ENCODE measurements around the gene CYP4B1. TPM values are rescaled to one million over a fixed set of nuclear protein-coding genes. Genes with fewer than 3 reads are reported as not detected.

The CYP4B1 gene
- total RNA-seq, 1 experiment from 2014 or later = 0.24 TPM

DNA sequence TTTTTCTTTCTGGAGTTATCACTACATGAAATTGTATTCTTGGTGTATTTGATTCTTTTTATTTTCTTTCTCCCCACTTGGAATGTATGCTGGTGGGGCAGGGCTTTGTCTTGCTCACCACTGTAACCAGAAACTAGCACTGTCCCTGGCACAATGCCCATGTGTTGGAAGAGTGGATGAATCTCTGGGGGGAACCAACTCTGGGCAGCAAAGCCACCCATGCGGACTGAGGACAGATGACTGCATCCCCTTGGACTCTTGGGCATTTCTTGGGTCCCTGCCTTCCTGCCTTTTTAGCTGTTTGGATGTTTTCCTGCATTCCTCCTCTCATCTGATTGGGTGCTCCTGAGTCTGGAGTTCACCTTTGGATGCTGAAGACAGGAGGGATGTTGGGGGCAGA lies 6.1 kb downstream of the CYP4B1 start:
- ATAC-seq (no peak), DNase-seq (ENCODE audit: low spot score) (no peak)
- no peak overlapping the region for H3K27ac Mint-ChIP-seq
- POLR2A ChIA-PET = no interaction called here
- peaks cover 5% of the 10 kb centered on the region for H3K36me3 Mint-ChIP-seq
- CTCF ChIA-PET = no interaction called here
- H3K4me1 Mint-ChIP-seq = peaks cover 6% of the 10 kb centered on the region
- peaks cover 13% of the 10 kb centered on the region for H3K9me3 Mint-ChIP-seq
- peaks cover 25% of the 10 kb centered on the region for H3K27me3 Mint-ChIP-seq (ENCODE audit: low read depth)
- no peak overlapping the region for H3K4me3 Mint-ChIP-seq
- TF ChIP-seq, protein P1, sequence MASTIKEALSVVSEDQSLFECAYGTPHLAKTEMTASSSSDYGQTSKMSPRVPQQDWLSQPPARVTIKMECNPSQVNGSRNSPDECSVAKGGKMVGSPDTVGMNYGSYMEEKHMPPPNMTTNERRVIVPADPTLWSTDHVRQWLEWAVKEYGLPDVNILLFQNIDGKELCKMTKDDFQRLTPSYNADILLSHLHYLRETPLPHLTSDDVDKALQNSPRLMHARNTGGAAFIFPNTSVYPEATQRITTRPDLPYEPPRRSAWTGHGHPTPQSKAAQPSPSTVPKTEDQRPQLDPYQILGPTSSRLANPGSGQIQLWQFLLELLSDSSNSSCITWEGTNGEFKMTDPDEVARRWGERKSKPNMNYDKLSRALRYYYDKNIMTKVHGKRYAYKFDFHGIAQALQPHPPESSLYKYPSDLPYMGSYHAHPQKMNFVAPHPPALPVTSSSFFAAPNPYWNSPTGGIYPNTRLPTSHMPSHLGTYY (CRISPR knock-in tag; IDR thresholded peaks at IDR 0.05) = no peak
- TF ChIP-seq CBFB (CRISPR knock-in tag; IDR thresholded peaks at IDR 0.05; ENCODE audit: low read depth) (no peak), ETV6 (CRISPR knock-in tag; IDR thresholded peaks at IDR 0.05) (no peak), GTF2I (CRISPR knock-in tag; conservative IDR thresholded peaks at IDR 0.05) (no peak), TEAD1 (CRISPR knock-in tag; IDR thresholded peaks at IDR 0.05) (no peak), MXD4 (CRISPR knock-in tag; IDR thresholded peaks at IDR 0.05; ENCODE audit: borderline replicate concordance) (no peak), HMGA2 (CRISPR knock-in tag; IDR thresholded peaks at IDR 0.05) (no peak), TP53 (CRISPR knock-in tag; IDR thresholded peaks at IDR 0.05) (no peak), SMAD4 (CRISPR knock-in tag; IDR thresholded peaks at IDR 0.05) (no peak), FOXP1 (CRISPR knock-in tag; IDR thresholded peaks at IDR 0.05; ENCODE audit: borderline replicate concordance) (no peak), ZNF671 (CRISPR knock-in tag; IDR thresholded peaks at IDR 0.05) (no peak), NFATC4 (CRISPR knock-in tag; IDR thresholded peaks at IDR 0.05) (no peak), NR3C1 (CRISPR knock-in tag; conservative IDR thresholded peaks at IDR 0.05; ENCODE audit: low read depth) (no peak)

DNA sequence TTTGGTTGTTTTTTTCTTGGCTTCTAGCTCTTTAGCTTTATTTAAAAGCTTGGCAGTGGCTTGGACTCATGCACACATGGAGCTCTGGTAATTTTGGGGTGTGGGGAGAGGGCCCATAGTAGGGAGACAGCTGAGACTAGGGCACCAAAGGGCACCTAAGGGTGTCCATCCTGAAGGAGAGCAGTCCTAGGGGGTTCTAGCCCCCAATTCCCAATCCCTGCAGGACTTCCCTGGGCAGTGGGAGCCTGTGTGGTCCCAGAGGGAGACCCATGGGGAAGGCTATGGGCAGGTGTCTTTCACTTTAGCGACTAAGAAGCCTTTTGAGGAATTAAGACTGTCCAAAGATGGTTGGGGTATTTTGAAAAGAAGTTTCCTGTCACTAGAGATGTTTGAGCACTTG lies 6.9 kb downstream of the CYP4B1 start:
- H3K4me3 Mint-ChIP-seq = no peak overlapping the region
- H3K27me3 Mint-ChIP-seq (ENCODE audit: low read depth) = peaks cover 20% of the 10 kb centered on the region
- H3K4me1 Mint-ChIP-seq = peaks cover 6% of the 10 kb centered on the region
- DNase-seq (ENCODE audit: low spot score) (no peak), ATAC-seq (no peak)
- peaks cover 16% of the 10 kb centered on the region for H3K9me3 Mint-ChIP-seq
- ChIA-PET CTCF (interaction anchor here (1.4 kb wide), 1 partner anchor 58 kb away, joined by 9 read pairs; no protein-coding TSS in a partner anchor), POLR2A (no interaction called here)
- H3K36me3 Mint-ChIP-seq = peaks cover 5% of the 10 kb centered on the region
- TF ChIP-seq JAZF1 (CRISPR knock-in tag; IDR thresholded peaks at IDR 0.05) (no peak), TCF7 (CRISPR knock-in tag; IDR thresholded peaks at IDR 0.05; ENCODE audit: low read depth) (no peak), CBFB (CRISPR knock-in tag; IDR thresholded peaks at IDR 0.05; ENCODE audit: low read depth) (no peak), ZNF423 (CRISPR knock-in tag; IDR thresholded peaks at IDR 0.05) (no peak), ZNF219 (CRISPR knock-in tag; IDR thresholded peaks at IDR 0.05; ENCODE audit: borderline replicate concordance) (no peak), IRF2 (CRISPR knock-in tag; IDR thresholded peaks at IDR 0.05; ENCODE audit: borderline replicate concordance, low read depth) (no peak), TEAD1 (CRISPR knock-in tag; IDR thresholded peaks at IDR 0.05) (no peak), ELF4 (CRISPR knock-in tag; IDR thresholded peaks at IDR 0.05; ENCODE audit: low read depth) (no peak), KAT7 (CRISPR knock-in tag; IDR thresholded peaks at IDR 0.05; ENCODE audit: borderline replicate concordance) (no peak), ZNF396 (CRISPR knock-in tag; IDR thresholded peaks at IDR 0.05; ENCODE audit: borderline replicate concordance) (no peak), ESRRA (CRISPR knock-in tag; IDR thresholded peaks at IDR 0.05; ENCODE audit: borderline replicate concordance) (no peak), OVOL2 (CRISPR knock-in tag; IDR thresholded peaks at IDR 0.05; ENCODE audit: borderline replicate concordance) (no peak)
- TF ChIP-seq, protein P2, sequence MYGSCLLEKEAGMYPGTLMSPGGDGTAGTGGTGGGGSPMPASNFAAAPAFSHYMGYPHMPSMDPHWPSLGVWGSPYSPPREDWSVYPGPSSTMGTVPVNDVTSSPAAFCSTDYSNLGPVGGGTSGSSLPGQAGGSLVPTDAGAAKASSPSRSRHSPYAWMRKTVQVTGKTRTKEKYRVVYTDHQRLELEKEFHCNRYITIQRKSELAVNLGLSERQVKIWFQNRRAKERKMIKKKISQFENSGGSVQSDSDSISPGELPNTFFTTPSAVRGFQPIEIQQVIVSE (CRISPR knock-in tag; IDR thresholded peaks at IDR 0.05; ENCODE audit: borderline replicate concordance) = no peak
- TF ChIP-seq, protein P3, sequence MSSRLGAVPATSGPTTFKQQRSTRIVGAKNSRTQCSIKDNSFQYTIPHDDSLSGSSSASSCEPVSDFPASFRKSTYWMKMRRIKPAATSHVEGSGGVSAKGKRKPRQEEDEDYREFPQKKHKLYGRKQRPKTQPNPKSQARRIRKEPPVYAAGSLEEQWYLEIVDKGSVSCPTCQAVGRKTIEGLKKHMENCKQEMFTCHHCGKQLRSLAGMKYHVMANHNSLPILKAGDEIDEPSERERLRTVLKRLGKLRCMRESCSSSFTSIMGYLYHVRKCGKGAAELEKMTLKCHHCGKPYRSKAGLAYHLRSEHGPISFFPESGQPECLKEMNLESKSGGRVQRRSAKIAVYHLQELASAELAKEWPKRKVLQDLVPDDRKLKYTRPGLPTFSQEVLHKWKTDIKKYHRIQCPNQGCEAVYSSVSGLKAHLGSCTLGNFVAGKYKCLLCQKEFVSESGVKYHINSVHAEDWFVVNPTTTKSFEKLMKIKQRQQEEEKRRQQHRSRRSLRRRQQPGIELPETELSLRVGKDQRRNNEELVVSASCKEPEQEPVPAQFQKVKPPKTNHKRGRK (CRISPR knock-in tag; IDR thresholded peaks at IDR 0.05; ENCODE audit: borderline replicate concordance) = no peak
- TF ChIP-seq, protein P4, sequence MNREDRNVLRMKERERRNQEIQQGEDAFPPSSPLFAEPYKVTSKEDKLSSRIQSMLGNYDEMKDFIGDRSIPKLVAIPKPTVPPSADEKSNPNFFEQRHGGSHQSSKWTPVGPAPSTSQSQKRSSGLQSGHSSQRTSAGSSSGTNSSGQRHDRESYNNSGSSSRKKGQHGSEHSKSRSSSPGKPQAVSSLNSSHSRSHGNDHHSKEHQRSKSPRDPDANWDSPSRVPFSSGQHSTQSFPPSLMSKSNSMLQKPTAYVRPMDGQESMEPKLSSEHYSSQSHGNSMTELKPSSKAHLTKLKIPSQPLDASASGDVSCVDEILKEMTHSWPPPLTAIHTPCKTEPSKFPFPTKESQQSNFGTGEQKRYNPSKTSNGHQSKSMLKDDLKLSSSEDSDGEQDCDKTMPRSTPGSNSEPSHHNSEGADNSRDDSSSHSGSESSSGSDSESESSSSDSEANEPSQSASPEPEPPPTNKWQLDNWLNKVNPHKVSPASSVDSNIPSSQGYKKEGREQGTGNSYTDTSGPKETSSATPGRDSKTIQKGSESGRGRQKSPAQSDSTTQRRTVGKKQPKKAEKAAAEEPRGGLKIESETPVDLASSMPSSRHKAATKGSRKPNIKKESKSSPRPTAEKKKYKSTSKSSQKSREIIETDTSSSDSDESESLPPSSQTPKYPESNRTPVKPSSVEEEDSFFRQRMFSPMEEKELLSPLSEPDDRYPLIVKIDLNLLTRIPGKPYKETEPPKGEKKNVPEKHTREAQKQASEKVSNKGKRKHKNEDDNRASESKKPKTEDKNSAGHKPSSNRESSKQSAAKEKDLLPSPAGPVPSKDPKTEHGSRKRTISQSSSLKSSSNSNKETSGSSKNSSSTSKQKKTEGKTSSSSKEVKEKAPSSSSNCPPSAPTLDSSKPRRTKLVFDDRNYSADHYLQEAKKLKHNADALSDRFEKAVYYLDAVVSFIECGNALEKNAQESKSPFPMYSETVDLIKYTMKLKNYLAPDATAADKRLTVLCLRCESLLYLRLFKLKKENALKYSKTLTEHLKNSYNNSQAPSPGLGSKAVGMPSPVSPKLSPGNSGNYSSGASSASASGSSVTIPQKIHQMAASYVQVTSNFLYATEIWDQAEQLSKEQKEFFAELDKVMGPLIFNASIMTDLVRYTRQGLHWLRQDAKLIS (CRISPR knock-in tag; IDR thresholded peaks at IDR 0.05; ENCODE audit: borderline replicate concordance) = no peak
- H3K27ac Mint-ChIP-seq = no peak overlapping the region
